ENCODE data around the gene LRBA. TPM values are rescaled to one million over a fixed set of nuclear protein-coding genes. Genes with fewer than 3 reads are reported as not detected.

LRBA gene
- total RNA-seq, 3 donors from 2014 or later = 26.9 to 138 (median 93.7) TPM

GRCh38 chr4:150451883-150452282 lies 563.2 kb downstream of the LRBA start:
- no peaks in the 10 kb centered on the region for H3K4me1 ChIP-seq
- intact Hi-C loops (cut with DNase I; ENCODE audit: low total_unique reads) = no loop called here
- peaks cover 5% of the 10 kb centered on the region for H3K36me3 ChIP-seq
- no peak overlapping the region for H3K4me3 ChIP-seq
- H3K27ac ChIP-seq = no peak overlapping the region
- no peaks in the 10 kb centered on the region for H3K9me3 ChIP-seq
- no peak for DNase-seq (ENCODE audit: low spot score in 2 of 2)
- no peak for TF ChIP-seq POLR2A (IDR thresholded peaks at IDR 0.05)
- no peak for TF ChIP-seq POLR2AphosphoS5 (IDR thresholded peaks at IDR 0.05)
- no peak for TF ChIP-seq CTCF (IDR thresholded peaks at IDR 0.05)
- H3K27me3 ChIP-seq = no peaks in the 10 kb centered on the region

GRCh38 chr4:150447356-150447755 lies 567.7 kb downstream of the LRBA start:
- Histone ChIP-seq H3K27ac (no peak overlapping the region), H3K4me1 (no peaks in the 10 kb centered on the region), H3K9me3 (no peaks in the 10 kb centered on the region), H3K36me3 (peaks cover 5% of the 10 kb centered on the region), H3K27me3 (no peaks in the 10 kb centered on the region), H3K4me3 (no peak overlapping the region)
- intact Hi-C loops (cut with DNase I; ENCODE audit: low total_unique reads) = no loop called here
- TF ChIP-seq CTCF (IDR thresholded peaks at IDR 0.05) = no peak
- no peak for TF ChIP-seq POLR2A (IDR thresholded peaks at IDR 0.05)
- no peak for TF ChIP-seq POLR2AphosphoS5 (IDR thresholded peaks at IDR 0.05)
- DNase-seq (ENCODE audit: low spot score in 2 of 2) = no peak

- intact Hi-C loops (cut with DNase I; ENCODE audit: low total_unique reads) = no loop called here
- Histone ChIP-seq H3K4me3 (no peak overlapping the region), H3K27me3 (no peaks in the 10 kb centered on the region), H3K9me3 (no peaks in the 10 kb centered on the region), H3K27ac (no peak overlapping the region), H3K4me1 (no peaks in the 10 kb centered on the region), H3K36me3 (no peaks in the 10 kb centered on the region)
- DNase-seq (ENCODE audit: low spot score in 2 of 2) = no peak
- no peak for TF ChIP-seq CTCF (IDR thresholded peaks at IDR 0.05)
- TF ChIP-seq POLR2AphosphoS5 (IDR thresholded peaks at IDR 0.05) = no peak
- TF ChIP-seq POLR2A (IDR thresholded peaks at IDR 0.05) = no peak
Measured at GRCh38 chr4:150439451-150439933, 575.6 kb downstream of the LRBA start.

GRCh38 chr4:150436598-150437370 lies 578.3 kb downstream of the LRBA start:
- Histone ChIP-seq H3K27ac (no peak overlapping the region), H3K4me3 (no peak overlapping the region), H3K9me3 (no peaks in the 10 kb centered on the region), H3K27me3 (no peaks in the 10 kb centered on the region), H3K36me3 (no peaks in the 10 kb centered on the region), H3K4me1 (no peaks in the 10 kb centered on the region)
- intact Hi-C loops (cut with DNase I; ENCODE audit: low total_unique reads) = no loop called here
- no peak for DNase-seq (ENCODE audit: low spot score in 2 of 2)
- TF ChIP-seq POLR2AphosphoS5 (IDR thresholded peaks at IDR 0.05) (no peak), CTCF (IDR thresholded peaks at IDR 0.05) (no peak), POLR2A (IDR thresholded peaks at IDR 0.05) (no peak)

GRCh38 chr4:150431221-150431620 lies 583.9 kb downstream of the LRBA start:
- Histone ChIP-seq H3K9me3 (no peaks in the 10 kb centered on the region), H3K27ac (no peak overlapping the region), H3K36me3 (no peaks in the 10 kb centered on the region), H3K4me3 (no peak overlapping the region), H3K27me3 (no peaks in the 10 kb centered on the region), H3K4me1 (no peaks in the 10 kb centered on the region)
- TF ChIP-seq CTCF (IDR thresholded peaks at IDR 0.05) (no peak), POLR2AphosphoS5 (IDR thresholded peaks at IDR 0.05) (no peak), POLR2A (IDR thresholded peaks at IDR 0.05) (no peak)
- no peak for DNase-seq (ENCODE audit: low spot score in 2 of 2)
- intact Hi-C loops (cut with DNase I; ENCODE audit: low total_unique reads) = no loop called here

Data from breast epithelium (tissue), 4 donors.